Measurements from ENCODE around the gene IGLL5. TPM values are rescaled to one million over a fixed set of nuclear protein-coding genes. Genes with fewer than 3 reads are reported as not detected.

The IGLL5 gene
- polyA plus RNA-seq, 2 of the 4 experiments (the other 2 are of a cell fraction) = not detected

GRCh38 chr22:22893891-22894739 is 6.5 kb downstream of the IGLL5 start:
- POLR2A ChIA-PET = no interaction called here

GRCh38 chr22:22894740-22895731 is 7.4 kb downstream of the IGLL5 start:
- 21% methylated on average over 10 of the region's 17 CpGs for WGBS (ENCODE audit: missing lambda C conversion rate)
- no peak for ATAC-seq
- H3K4me3 ChIP-seq = no peak overlapping the region
- ChIA-PET CTCF (interaction anchor here (0.8 to 1.3 kb wide), 4 partner anchors 11 to 185 kb away, joined by 3 to 7 read pairs (median 3); no protein-coding TSS in a partner anchor), POLR2A (no interaction called here)
- H3K4me1 ChIP-seq = no peaks in the 10 kb centered on the region
- H3K27ac ChIP-seq = no peak overlapping the region
- no peak for DNase-seq (ENCODE audit: low read depth in 1 of 2, low spot score in 1 of 2)
- no peak for TF ChIP-seq PBX3 (IDR thresholded peaks at IDR 0.05)
- no peak for TF ChIP-seq JUNB (IDR thresholded peaks at IDR 0.05)
- no peak for TF ChIP-seq CBX8 (IDR thresholded peaks at IDR 0.05)
- TF ChIP-seq ZC3H11A (IDR thresholded peaks at IDR 0.05) = no peak
- TF ChIP-seq HOXA7 (CRISPR knock-in tag; IDR thresholded peaks at IDR 0.05) = no peak
- TF ChIP-seq NFE2L2 (conservative IDR thresholded peaks at IDR 0.05; ENCODE audit: low read length) = no peak
- TF ChIP-seq FOXS1 (CRISPR knock-in tag; IDR thresholded peaks at IDR 0.05) = no peak
- TF ChIP-seq POLR2AphosphoS2 (conservative IDR thresholded peaks at IDR 0.05; ENCODE audit: low read length) = no peak
- no peak for TF ChIP-seq TFCP2L1 (CRISPR knock-in tag; IDR thresholded peaks at IDR 0.05)
- TF ChIP-seq TP53 (CRISPR knock-in tag; IDR thresholded peaks at IDR 0.05) = no peak
- no peak for TF ChIP-seq HES2 (IDR thresholded peaks at IDR 0.05)
- TF ChIP-seq HDAC2 (IDR thresholded peaks at IDR 0.05) = no peak
- TF ChIP-seq HOXB13 (CRISPR knock-in tag; IDR thresholded peaks at IDR 0.05; ENCODE audit: low read depth) = no peak
- TF ChIP-seq USF2 (IDR thresholded peaks at IDR 0.05) = no peak
- no peak for TF ChIP-seq ATOH8 (CRISPR knock-in tag; IDR thresholded peaks at IDR 0.05; ENCODE audit: low read depth)
- no peak for FAIRE-seq
- no peak overlapping the region for H3K4me2 ChIP-seq
- no peaks in the 10 kb centered on the region for H3K9me3 ChIP-seq

More at GRCh38 chr22:22893891-22894739, 6.5 kb downstream of the IGLL5 start:
- ATAC-seq (no peak), DNase-seq (ENCODE audit: low read depth in 1 of 2, low spot score in 1 of 2) (no peak), FAIRE-seq (no peak)
- Histone ChIP-seq H3K4me2 (no peak overlapping the region), H3K4me1 (no peaks in the 10 kb centered on the region), H3K4me3 (no peak overlapping the region), H3K27ac (no peak overlapping the region), H3K9me3 (no peaks in the 10 kb centered on the region)
- 72% methylated on average over 6 of the region's 9 CpGs for whole genome bisulfite sequencing (ENCODE audit: missing lambda C conversion rate)
- no peak for TF ChIP-seq PBX3 (IDR thresholded peaks at IDR 0.05)
- CTCF ChIA-PET = interaction anchor here (0.8 to 1.3 kb wide), 4 partner anchors 10 to 185 kb away, joined by 3 to 7 read pairs (median 3); no protein-coding TSS in a partner anchor

Data from A549 (cell line).